Hindlimb muscle (tissue), 1 donor: ENCODE results near the gene SLC35E1. TPM values are rescaled to one million over a fixed set of nuclear protein-coding genes. Genes with fewer than 3 reads are reported as not detected.
"Not testable (repeated sequence)": the region's sequence is repeated elsewhere in the genome, so short reads cannot be mapped to it uniquely, and the experiment has no call there.

Experiments used
- DNase-seq: peaks from one replicate; pipeline ENCODE4 v3.0.0-alpha.2; 2013
- polyA plus RNA-seq: library from polyadenylated mRNA; unstranded; fragments of 120-200 nt; gene quantifications from one replicate; pipeline ENCODE4 v1.2.1, GENCODE V29; 2013; ENCODE audit not compliant: insufficient read length

Gene SLC35E1
- polyA plus RNA-seq, 1 donor: 32.3 TPM

DNA sequence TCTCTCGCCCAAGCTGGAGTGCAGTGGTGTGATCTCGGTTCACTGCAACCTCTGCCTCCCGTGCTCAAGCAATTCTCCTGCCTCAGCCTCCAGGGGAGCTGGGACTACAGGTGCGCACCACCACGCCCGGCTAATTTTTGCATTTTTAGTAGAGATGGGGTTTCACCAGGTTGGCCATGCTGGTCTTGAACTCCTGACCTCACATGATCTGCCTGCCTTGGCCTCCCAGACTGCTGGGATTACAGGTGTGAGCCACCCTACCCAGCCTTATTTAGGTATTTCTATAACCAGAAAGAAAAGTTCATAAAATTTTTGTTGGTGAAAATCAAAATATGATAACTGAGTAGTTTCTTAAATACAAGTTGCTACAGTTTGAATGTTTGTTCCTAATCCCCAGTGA lies 28.5 kb downstream of the SLC35E1 start:
- not testable (repeated sequence) for DNase-seq

DNA sequence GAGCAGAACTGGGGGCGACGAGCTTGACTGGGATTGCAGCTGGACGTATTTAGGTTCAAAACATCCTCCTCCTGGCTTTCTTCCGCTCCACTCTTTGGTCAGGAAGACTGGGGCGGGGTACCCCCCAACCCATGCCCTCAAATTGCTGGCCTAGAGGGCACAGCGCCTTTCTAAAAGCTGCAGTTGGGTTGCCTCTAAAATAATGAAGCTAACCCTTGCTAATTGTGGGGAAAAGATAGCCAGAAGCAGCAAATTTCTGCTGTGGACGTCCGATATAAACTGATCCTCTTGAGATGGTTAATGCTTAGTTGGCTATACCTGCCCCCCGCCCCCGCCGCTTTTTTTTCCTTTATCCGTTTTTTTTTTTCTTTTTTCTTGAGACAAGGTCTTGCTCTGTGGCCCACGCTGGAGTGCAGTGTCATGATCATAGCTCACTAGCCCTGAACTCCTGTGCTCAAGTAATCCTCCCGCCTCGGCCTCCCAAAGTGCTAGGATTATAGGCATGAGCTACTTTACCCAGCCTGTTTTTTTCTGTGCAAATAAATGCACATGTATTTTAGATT lies 29.2 kb downstream of the SLC35E1 start:
- DNase-seq: no peak

DNA sequence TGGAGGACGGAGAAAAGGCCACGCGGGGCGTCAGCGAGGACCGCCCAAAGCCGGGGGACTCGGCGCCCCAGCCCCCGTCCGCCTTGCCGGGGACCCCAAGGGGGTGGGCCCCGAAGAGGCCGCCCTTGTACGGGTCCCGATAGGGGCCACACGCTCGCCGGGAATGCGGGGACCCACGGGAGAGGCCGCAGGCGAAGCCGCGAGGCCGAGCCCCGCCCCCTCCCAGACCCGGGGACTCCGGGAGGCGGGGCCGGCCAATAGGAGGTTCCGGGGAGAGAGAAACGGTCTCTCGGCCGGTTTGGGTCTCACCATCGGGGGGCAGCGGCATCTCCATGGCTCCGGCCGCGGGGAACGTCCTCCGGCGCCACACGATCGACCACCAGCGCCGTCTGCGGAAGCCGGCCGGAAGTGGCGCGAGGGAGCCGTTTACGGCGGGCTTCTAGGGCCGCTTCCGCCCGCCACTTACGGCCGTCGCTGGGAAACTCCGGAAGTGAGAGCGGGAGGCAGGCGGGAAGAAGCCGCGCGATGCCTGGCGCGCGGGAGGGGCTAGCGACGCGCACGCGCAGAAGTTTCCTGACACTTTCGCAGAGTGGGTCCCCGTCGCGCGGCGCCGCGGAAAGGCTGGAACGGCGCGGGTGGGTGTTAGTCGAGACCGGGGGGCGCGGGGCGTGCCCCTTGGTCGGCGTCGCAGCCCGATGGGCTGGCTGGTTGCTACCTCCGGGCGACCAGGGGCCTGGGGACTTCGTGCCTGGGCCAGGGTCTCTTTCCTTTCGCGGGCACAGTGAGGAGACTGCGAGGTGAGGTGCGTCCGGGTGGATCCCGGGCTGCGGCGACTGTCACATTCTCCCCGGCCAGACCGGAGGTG lies 29.9 kb downstream of the SLC35E1 start, which contains the start of gene CHERP:
CHERP (minus strand) TSS at position 393 of the 865 bp plus-strand sequence; CDS start at position 334, 59 bp downstream.
- DNase-seq: peak; percentile 97

DNA sequence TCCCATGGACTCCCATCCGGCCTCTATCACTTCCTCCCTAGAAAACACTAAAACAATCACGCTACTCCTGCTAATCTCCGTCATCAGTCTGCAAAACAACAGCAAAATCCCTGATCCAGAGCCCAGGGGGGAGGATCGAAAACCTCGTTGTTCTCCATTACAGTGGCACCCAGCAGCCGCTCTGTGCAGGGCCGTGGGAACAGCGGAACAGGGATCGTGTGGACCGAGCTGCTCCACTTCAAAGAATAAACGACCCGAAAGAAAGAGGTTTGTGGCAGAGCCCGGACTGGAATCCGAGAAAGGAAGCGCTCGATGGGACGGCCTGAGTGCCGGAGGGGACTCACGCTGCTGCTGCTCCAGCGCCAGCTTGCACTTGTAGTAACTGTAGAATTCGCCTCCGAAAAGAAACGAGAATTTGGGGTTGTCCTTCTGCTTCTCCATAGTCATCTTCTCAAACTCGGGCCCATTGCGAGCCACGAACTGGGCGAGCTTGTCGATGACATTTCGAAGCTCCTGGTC lies 30.6 kb downstream of the SLC35E1 start:
- peak; percentile 25 for DNase-seq

DNA sequence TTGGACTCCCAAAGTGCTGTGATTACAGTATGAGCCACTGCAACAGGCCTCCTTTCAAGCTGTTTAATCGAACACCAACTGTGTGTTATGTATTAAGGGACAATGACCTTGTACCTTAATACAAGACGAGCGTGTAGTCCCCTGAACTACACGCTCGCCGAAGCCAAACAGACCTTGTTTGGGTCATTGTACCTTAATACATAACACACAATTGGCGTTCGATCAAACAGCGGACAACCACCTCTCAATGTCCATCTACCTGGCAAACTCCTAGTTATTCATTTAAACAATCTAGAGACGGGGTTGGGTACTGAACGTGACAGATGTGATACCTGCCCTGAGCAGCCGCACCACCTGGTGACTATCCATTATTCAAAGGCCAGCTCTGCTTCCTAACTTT lies 31.3 kb downstream of the SLC35E1 start:
- DNase-seq: no peak

DNA sequence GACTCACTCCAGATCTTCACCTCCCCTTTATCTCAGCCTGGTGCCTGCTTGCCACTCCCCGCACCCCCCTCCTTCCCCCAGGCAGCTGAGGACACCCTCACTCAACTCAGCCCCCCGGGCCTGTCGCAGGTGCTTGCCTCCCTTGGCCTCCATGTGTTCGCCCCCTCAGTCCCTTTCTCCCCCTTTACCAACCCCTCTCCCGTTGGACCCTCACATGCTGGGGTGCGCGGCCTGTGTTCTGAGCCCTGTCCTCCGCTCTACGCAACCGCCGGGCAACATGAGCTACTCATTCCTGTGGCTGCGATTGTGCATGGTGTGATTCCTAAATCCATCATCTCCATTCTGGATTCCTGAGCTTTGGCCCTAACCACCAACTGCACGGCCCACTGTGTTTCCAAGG lies 35.1 kb downstream of the SLC35E1 start:
- no peak for DNase-seq

DNA sequence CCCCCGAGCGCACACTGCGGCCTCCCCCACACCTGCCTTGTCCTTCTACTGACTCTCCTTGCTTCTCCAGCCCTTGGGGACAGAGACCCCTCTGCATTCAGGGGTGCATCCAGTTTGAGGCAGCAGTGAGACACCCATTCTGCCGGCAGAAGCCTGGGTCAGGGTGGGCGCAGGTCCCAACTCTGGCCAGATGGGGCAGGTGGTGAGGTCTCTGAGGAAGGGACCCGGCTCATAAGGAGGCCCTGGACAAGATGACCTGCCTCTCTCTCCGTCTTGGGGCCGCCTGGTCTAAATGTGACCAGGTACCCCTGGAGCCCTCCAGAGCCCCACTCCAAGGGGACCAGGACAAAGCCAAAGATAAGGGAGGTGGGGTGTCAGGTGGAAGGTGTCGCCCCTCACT lies 36.1 kb downstream of the SLC35E1 start:
- no peak for DNase-seq

DNA sequence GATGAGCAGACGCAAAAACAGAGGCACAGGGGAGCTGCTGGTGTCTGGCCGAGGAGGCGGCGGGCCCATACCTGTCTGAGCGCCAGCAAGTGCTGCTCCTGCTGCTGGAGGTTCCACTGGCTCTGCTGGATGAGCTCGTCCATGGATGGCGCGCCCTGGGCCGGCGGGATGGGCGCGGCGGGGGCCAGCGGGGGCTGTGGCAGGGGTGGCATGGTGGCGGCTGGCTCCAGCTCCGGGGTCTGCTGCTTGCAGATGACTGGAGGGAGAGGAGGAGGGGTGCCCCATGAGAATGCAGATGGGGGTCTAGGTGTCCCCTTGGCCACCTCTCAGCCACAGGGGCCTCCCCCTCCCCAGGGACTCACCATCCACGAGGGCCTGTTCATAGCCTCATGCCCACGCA lies 36.8 kb downstream of the SLC35E1 start:
- DNase-seq: no peak

DNA sequence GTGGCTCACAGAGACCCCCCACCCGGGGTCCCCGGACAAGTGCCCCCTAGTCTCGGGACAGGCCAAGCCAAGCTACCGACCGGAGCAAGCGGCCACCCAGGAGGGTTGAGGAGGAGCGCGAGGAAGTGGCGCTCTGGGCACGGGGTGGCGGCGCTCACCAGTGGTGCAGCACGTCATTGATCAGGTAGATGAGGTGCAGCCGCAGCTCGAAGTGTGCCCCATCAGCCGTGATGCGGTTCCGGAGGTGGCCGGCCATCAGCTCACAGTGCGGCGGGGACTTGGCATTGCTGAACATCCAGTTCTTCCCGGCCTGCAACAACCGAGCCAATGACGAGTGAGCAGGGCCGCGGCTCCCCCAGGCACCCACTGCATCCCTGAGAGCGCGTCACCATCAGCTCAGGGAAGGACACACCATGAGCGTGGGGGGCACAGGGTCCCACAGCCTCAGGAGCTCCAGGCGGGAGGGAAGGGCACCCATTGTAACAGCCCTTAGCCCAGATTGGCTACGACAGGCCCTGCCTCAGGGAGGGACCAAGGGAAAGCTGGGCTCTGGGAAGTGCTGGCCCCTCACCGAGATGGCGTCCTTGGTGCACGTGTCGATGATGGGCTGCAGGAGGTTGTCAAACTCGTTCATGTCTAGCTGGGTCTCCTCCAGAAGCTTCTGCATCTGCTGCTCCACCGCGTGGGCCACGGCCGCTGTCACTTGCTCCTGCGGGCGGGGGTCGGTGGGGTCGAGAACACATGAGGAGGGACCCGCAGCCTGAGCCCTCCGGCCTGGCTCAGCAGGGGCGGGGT lies 39.6 kb downstream of the SLC35E1 start:
- no peak for DNase-seq

DNA sequence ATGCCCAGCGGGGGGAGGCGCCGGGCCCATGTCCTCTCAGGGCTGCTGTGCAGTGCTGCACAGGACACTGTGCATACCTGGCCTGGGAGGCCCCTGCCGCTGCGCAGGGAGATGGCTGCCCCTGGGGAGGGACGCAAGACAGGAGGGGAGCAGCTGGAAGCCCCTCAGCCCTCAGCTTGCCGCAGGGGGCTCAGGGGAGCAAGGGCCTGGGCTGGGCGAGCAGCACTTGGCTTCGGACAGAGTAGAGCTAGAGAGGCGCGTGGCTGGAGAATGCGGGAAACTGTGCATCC lies 40.9 kb downstream of the SLC35E1 start:
- DNase-seq: no peak

DNA sequence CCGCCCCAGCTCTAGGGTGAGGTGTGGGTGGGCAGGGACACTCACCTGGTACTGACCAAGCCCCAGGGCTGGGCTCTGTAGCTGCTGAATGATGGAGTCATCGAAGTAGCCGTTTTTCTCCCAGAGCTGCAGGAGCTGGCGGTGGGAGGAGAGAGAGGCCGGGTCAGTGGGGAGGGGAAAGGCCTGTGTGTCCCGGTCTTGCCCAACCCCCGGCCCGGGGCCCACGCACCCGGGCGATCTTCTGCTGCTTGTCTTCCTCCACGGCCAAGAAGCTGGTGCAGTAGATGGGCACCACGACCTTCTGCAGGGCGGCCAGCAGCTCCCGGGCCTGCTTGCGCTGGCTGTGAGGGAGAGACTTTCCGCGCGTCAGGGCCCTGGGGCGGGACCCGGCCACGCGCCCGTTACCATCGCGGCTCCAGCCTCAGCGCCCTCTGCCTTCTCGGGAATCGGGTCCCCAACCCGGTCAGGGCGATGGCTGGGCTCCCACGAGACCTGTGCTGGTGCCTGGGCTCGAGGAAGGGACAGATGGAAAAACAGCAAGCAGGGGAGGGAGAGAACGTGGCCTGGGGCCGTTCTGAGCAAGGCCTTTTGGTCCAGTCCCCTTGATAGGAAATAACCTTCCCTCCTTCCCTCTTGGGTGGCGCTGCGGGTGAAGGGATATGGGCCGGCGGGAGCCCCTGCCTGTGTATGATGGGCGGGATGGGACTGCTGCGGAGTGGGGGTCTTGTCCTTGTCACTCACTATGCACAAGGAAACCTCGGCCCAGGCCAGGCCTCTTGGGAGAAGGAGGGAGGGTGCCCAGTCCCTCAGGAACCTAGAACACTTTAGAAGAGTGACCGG lies 41.5 kb downstream of the SLC35E1 start:
- no peak for DNase-seq

DNA sequence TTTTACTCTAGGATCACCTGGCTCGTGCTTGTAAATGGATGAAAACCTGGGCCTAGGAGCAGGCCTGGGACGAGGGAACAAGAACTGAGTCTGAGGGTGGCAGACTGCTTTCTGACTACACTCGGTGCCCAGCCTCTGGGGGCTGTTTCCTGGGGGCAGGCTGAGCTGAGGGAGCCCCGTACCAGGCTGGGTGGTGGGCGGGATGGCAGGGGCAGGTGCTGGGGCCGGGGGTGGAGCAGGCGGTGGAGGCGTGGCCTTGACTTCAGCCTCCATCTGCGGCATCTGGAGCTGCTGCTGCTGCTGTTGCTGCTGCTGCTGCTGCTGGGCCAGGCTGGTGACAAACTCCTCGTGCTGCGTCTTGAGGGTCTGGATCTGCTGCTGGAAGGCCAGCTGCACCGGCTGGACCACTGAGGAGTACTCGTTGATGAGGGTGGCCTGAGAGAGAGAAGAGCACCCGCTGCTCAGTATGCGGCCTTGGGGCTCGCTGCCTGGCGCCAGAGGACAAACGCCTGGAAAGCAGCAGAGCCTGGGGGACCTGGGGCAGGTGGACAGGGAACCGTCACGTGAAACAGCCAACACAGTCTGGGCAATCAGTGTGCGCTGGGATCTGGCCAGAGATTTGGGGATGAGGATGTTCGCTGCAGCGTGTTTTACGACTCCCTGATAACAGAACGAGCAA lies 42.6 kb downstream of the SLC35E1 start:
- DNase-seq: no peak

DNA sequence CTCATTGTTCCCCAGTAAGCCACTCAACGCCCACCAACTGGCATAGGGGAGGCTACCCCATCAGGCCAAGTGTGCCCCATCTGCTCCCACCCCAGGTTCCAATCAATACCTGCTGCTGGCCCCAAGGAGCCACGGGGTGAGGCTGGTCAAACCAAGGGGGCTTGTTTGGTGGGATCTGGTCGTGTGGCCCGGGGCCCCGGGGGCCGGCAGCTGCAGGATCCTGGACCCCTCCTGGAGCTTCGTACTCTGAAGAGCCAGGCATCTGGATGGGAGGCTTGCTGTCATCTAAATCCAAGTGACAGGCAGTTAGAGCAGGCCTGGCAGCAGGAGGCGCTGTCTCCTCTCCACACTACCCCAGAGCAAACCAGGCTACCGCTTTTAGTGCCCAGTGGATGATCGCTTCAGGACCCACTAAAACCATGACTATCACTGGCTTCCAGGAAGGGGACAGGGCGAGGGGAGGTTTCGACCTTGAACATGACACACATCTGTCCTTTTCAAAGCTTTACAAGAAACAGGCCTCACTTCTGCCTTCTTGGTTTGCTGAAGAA lies 44.2 kb downstream of the SLC35E1 start:
- no peak for DNase-seq

DNA sequence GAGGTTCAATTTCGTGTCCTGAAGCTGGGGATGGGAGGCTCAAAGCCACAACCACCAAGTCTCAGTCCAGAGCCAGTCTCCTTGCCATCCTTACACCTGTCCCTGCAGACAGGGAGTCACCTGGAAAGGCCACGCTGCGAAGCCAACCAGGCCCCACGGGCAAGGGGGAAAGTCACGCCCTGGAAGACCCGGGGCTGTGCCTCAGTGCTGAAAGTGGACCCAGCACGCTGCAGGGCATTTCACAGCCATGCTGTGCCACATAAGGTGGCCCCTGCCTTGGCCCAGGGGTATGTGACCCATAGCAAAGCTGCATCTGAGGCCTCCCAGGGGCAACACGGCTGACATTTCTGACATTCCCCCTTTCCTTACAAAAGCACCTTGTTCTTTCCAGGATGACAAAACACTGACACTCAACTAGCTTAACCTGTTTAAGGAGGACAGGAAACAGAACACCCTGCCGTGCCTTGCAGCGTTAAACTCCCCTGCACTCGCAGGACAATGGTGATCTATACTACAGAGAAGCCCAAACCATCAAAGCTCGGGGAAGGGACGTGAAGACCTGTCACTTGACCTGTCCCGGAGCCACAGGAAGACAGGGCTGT lies 44.8 kb downstream of the SLC35E1 start:
- DNase-seq: no peak

DNA sequence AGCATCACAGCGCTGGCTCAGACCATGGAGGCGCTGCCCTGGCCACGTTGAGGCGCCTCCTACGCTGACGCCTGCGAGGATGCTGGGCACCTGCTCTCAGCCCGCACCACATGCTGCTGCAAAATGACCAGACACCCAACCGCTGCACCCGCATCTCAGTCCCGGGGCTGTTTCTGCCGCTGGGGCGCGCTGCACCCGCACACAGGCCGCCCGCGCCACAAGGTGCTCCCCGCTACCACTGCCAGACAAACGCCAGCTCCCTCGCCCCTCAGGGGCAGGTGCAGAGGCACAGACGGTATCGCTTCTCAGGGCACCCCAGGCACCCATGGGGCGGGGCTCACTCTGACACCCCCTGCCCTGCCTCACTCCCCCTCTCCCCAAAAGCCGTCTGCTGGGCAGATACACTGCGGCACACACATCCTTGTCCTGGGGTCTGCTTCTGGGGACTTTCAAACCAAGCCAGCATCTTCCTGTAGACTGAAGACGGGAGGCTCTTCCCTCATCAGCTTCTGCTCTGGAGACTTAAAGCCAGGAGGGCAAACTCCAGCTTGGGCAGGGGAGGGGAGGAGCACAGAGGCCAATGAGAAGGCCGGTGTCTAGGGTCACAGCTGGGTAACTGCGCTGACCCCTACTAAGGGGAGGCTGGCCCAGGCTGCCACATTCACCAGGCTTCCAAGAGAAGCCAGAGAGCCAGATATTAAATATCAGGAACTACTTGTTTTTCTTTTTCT lies 46.3 kb downstream of the SLC35E1 start:
- no peak for DNase-seq

DNA sequence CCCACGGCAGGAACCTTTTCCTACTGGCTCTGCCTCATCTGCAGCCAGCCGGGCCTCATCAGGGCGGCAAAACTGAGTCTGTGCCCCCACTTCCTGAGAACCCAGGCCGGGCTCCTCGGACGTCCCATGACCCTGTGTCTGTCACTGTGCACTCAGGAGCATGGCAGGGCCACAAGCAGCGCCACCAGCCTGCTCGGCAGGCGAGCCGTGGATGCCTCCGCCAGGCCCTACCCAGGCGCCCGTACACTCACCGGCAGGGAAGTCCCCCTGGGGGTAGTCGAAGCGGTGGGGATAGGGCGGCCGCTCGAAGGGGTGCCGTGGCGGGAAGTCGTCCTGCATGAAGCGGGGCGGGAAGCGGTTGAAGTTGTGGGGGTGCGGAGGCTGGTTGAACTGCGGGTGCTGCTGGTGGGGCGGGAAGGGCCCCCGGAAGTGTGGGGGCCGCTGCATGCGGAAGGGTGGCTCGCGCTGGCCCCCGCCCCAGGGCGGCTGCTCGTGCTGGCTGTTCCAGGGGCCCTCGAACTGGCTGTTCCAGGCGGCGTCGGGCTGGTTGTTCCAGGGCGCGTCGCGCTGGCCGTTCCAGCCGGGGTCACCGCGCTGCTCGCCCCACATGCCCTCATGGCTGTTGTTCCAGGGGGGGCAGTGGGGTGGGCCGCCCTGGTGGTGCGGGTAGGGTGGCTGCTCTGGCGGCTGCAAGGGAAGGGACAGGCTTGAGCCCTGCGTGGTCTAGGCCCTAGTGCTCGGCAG lies 47.1 kb downstream of the SLC35E1 start:
- DNase-seq: no peak

DNA sequence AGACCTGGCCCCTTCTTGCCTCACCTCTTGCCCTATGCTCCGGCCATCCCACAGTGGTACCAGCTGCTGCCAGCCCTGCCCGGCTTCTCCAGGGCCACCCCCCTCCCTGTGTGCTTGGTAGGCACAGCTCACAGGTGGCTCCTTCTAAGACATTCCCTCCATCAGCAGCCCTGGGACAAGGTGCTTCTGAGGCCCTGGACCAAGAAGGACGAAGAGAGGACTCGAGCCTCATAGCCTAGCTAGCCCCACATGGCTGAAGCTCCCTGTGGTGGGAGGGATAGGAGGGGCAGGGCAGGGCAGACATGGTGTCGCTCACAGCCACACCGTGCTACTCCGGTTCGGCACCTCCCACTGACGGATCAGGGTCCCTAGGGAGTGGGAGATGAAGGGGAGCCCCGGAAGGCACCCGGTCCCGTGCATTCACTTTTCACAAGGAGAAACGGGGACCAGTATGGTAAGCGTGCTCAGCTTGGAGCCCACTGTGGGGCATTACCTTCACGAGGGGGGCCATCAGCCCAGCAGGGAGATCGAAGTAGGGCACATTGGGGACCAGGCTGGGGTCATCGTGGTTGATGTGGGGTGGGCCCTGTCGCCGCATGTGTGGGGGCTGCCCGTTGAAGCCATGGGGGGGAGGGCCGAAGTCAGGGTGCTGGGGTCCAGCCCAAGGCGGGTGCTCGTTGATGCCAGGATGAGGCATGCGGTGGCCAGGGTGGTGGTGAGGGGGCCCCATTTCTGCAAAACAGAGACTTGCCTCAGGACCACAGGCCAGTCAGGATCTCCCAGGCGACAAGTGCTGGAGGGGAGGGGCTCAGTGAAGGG lies 49.4 kb downstream of the SLC35E1 start:
- DNase-seq: no peak

DNA sequence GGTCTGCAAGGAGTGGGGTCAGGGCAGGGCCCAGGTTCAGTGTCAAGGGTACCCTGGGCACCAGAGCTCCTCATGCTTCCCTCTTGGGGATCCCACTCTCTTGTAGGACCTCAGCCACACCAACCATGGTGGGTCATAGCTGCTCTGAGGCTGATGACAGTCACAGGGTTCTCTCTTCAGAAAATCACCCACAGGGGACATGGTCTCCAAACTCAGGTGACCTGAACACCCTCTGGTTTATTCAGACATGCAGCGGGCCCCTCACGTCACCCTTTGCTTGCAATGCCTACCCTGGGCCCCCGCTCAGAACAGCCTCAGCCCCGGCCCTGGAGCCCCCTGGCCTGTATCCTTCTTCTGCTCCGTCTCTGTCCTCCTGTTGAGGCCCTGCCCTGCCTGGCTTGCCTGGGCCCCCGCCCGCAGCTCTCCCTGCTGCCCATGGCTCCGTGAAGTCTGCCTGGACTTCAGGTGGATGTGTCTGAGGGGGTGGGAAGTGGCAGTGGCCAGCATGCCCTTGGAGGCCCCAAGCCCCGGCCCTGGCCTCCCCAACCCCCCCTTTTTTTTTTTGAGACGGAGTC lies 50.4 kb downstream of the SLC35E1 start:
- DNase-seq: no peak
